C1 segment of cervical spinal cord (tissue), 14 donors: Measurements from ENCODE around the gene HOXA6.

Experiments
- DNase-seq, 14 donors: peaks; one replicate each; lab custom pipeline; 2025; lab: John Stamatoyannopoulos, UW

HOXA6 gene

DNA sequence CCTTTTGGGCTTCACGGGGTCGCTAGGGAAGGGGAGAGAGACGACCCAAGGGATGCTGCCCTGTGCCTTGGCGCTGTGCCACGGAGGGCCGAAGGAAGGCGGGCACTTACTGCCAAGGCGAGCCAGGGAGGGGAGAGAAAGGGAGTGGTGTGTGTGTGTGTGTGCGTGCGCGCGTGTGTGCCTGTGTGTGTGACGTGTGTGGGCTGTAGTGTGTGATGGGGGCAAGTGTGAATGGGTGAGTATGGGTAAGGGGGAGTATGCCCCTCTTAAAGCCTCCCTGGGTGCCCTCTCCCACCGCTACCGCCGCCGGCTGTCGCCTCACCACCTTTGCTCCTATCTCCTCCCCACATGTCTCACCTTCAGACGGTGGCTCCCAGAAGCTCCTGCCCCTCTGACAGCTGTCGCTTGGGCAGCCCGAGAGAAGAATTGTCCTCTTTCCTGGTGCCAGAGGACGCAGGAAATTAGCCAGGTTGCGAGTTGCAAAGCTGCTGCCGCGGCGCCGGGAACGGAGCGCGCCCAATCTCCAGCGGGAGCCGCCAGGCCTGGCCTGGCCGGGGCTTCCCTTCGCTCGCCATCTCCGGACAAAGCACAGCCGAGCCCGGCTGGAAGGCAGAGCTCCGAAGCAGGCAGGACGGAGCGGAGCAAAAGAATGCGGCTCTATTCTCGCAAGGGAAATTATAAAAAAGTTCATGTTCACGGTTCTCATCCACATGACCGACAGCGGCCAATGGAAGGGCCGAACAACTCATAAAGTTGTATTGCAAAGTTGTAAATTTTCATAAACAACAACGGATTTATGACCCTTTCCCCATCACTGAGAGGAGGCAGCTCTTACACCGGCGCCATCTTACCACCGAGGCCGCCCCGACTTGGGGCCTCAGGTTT is 4.6 kb upstream of the HOXA6 start, which contains the start of gene HOXA3:
HOXA3 (minus strand) TSS at position 653 of the 885 bp plus-strand sequence. CDS start 41,943 bp downstream, outside the sequence.
- no peak for DNase-seq

GRCh38 chr7:27151341-27151930 is 3.9 kb upstream of the HOXA6 start:
- no peak for DNase-seq

- peak in 12 of 14 donors; percentile 24 to 93 (median 84) for DNase-seq
Observed at GRCh38 chr7:27150568-27151340, 3.2 kb upstream of the HOXA6 start.

GRCh38 chr7:27149842-27150567 is 2.4 kb upstream of the HOXA6 start:
- peak in 1 of 14 donors; percentile 70 for DNase-seq

DNA sequence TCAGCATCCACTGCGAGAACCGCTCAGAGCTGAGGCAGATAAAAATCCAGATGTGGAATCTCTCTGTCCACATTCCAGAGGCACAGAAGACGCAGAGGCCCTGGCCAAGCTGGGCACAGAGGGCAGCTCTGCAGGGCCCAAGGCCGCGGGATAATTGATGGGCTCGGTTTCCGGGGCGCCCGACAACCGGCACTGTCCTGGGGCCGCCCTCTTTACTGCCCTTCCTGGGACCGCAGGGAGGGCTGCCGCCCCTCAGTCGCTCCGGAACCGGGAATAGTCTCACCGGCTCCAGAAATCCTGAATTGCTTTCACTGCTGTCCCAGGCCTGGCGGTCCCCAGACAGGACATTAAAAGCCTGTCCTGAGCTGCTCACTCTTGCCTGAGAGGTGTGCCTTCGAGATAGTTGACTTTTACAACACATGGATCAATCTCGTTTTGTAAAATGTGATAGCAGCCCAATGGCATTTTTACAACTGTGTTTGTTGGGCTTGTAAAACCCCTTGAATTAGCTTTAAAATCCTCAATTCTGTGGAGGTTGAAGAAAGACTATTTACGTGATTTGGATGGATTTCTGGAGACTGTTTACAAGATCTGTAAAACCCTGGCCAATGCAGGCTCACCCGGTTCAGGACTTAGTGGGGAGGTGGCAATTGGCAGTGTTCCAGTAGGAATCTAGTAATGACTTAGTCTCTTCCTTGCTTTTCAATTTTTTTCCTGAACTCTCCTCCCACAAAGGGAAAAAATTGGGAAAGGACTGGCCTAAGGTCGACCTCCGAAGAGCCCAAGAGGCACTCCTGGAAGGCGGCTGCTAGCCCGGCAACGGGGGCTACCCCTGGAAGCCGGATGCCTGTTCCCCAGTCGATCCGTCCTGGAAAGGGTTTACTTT is 1.4 kb upstream of the HOXA6 start:
- no peak for DNase-seq

DNA sequence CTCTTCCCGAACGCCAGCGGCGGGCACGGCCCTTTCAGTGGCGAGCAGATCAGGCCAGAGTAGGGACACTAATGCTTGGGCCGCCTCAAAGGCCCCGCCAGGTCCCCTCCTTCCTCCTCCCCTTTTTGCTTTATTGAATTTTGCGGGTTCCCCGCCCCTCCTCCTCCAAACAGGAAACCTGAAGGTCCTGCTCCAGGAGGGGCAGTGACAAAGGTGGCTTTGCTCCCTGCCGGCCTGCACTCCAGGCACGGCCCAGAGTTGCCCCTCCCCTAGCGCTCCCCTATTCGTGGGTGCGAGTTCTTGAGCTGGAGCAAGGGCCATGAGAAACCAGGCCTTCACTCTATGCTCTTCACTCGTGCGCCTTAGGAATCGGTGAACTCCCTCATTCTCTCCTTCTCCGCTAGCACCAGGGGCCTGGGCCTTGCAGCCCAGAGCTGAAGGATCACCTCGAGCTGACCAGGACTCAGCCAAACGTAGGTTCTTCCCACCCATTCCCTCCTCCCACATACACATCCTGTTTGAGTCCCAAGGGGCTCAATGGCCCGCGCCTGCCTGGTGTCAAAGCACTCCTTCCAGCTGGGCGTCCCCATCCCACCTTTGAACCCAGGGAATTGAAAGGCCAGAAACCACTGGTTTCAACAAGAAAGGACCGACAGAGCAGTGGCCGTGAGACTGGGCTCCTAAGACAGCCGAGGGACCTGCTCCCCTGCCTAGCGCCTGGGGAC is 619 bp upstream of the HOXA6 start:
- DNase-seq = no peak

- DNase-seq = no peak
Observed at GRCh38 chr7:27146491-27147198, 929 bp downstream of the HOXA6 start.

DNA sequence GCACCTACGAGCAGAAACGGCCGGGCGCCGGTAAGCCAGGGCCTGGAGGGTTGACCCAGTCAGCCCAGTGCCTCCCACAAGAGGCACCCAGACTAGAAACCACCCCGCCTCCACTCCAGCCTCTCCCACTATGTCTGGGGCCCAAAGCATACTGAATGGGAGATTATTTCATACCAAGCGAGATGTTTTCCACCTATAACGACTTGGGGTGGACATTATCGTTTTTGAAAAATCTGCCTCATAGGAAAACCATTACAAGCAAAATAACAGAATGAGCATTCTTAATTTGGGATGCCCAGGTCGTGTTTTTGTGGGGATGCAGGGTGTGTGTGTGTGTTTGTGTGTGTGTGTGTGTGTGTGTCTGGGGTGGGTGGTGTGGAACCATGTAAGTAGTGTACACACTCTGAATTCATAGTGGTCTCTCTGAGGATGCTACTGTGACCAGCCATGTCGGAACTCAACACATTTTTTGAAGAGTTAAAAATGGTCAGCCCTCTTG is 1.6 kb downstream of the HOXA6 start:
- DNase-seq = no peak

GRCh38 chr7:27145165-27145913 is 2.2 kb downstream of the HOXA6 start:
- DNase-seq = no peak

- no peak for DNase-seq
Observed at GRCh38 chr7:27144781-27145164, 2.8 kb downstream of the HOXA6 start.

DNA sequence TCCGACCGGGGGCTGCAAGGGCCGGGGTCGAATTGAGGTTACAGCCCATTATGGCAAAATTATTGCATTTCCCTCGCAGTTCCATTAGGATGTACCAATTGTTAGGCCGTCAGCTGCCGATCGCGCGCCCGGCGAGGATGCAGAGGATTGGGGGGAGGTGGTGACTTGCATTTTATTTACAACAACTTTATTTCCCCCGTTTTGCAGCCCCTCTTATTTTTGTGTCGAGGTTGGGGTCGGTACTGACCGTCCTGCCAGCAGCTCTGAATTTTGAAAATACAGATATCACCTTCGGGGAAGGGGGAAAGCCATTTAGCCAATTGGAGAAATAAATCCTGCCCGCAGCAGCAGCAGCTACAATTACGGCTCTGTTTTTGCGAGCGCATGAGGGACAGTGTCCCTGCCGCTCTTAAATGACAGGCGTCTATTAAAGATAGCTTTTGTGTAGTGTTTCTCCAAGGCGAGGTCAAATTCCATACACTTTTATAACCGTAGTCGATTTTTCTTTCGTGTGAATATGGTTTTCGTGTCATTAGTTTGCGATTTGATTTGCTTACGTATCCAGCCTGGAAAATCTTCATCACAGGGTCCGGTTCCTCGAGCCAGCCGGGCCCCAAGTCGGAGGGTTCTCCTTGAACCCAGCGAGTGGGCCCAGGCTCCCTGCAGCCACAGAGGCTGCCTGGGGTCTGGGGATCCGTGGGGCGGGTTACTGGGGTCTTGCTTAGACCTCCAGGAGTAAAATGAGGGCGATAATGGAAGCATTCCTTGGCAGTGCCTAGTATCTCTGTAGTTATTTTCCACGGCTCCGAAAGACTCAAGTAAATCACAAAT is 3.4 kb downstream of the HOXA6 start:
- DNase-seq = no peak

GRCh38 chr7:27143023-27143949 is 4.3 kb downstream of the HOXA6 start, which contains the start of gene HOXA5:
TSS of gene HOXA5 (minus strand) at chr7:27143681. CDS start at chr7:27143607, 74 bp downstream.
- peak in 11 of 14 donors; percentile 23 to 90 (median 80) for DNase-seq

GRCh38 chr7:27142580-27143022 is 5.0 kb downstream of the HOXA6 start:
- DNase-seq = no peak

DNA sequence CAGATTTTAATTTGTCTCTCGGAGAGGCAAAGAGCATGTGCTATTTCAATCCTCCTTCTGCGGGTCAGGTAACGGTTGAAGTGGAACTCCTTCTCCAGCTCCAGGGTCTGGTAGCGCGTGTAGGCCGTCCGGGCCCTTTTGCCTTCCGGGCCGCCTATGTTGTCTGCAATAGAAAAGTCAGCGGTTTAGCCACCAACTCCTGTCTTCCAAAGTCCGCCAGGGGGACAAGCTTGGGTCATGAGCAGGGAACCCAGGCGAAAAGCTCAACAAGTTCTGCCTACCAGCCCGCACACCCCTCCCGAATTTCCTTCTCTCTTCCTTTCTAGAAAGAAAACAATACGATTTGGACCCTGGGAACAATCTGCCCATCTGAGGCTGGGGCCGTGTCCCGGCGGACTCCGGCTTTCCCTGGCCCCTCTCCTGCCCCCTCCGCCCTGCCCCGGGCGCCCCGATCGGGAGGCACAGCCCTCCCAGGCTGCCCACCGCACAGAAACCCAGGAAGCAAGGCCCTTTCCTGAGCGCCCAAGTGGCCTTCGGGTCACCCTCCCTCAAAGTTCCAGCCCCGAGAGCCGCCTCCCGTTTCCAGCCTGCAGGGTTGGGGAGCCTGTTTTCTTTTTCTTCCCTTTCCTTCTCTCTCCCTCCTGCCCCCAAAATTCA is 5.5 kb downstream of the HOXA6 start:
- no peak for DNase-seq

GRCh38 chr7:27141137-27141922 is 6.2 kb downstream of the HOXA6 start:
- DNase-seq = no peak
